Measurements from ENCODE around the gene CDADC1.
"Not testable (repeated sequence)": the region's sequence is repeated elsewhere in the genome, so short reads cannot be mapped to it uniquely, and the experiment has no call there.

CDADC1 gene

DNA sequence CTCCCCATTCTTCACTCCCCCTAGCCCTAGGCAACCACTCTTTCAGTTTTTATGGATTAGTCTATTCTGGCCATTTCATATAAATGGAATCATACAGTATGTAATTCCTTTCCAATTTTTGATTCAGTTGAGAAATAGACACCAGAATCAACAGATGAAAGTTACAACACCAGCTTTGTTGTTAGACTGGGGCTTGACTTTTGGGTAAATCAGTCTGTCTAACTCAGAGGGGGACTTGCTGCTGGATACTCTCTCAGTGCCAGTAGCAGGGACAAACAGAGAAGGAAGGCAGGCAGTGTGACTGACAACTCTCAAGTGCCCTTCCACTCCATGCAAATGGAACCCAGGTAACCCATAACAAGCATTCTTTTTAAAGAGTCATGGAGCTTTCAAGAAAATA, 40.7 kb downstream of the CDADC1 start:
- H3K4me3 Mint-ChIP-seq = no peak overlapping the region
- no peaks in the 10 kb centered on the region for H3K9me3 Mint-ChIP-seq
- H3K4me1 Mint-ChIP-seq = peaks cover 11% of the 10 kb centered on the region
- no peaks in the 10 kb centered on the region for H3K36me3 Mint-ChIP-seq (ENCODE audit: low read depth)
- TF ChIP-seq, protein P1, sequence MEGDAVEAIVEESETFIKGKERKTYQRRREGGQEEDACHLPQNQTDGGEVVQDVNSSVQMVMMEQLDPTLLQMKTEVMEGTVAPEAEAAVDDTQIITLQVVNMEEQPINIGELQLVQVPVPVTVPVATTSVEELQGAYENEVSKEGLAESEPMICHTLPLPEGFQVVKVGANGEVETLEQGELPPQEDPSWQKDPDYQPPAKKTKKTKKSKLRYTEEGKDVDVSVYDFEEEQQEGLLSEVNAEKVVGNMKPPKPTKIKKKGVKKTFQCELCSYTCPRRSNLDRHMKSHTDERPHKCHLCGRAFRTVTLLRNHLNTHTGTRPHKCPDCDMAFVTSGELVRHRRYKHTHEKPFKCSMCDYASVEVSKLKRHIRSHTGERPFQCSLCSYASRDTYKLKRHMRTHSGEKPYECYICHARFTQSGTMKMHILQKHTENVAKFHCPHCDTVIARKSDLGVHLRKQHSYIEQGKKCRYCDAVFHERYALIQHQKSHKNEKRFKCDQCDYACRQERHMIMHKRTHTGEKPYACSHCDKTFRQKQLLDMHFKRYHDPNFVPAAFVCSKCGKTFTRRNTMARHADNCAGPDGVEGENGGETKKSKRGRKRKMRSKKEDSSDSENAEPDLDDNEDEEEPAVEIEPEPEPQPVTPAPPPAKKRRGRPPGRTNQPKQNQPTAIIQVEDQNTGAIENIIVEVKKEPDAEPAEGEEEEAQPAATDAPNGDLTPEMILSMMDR (IDR thresholded peaks at IDR 0.05; ENCODE audit: unreplicated experiment in 3 of 3) = no peak
- H3K27ac Mint-ChIP-seq = no peak overlapping the region
- H3K27me3 Mint-ChIP-seq (ENCODE audit: low read depth) = peaks cover 8% of the 10 kb centered on the region

DNA sequence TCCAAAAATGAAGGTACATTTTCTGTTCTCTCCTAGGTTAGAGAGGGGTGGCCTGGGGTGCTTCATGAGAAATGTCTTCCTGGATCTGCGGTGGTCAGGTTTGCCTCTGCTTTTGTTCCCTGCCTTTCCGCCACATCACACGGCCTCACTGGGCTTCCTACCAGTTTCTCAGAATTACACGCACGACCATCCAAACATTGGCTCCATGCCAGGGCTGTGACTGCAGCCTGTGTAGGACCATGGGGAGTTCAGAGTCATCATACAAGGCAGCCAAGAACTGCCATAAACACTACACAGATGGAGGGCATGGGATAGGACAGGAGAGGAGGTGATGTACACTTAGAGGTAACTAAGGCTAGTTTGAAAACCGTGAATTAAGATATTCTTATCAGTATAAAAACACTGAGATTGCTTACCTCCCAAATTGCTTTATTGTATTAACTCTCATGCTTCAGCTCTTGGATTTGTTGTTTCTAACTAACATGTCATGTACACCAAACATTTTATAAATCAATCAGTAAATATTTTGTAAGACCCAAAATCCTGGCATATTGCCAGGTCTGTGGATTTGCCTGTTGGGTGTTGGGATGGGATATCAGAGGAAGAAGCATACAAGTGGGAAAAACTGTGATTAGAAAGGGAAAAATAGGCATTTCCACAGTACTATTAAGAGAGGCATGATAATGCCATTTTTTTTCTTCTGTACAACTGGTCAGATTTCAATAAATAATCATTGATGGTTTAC, 45.2 kb downstream of the CDADC1 start:
- Mint-ChIP-seq H3K9me3 (no peaks in the 10 kb centered on the region), H3K36me3 (ENCODE audit: low read depth) (no peaks in the 10 kb centered on the region), H3K27ac (peak overlapping the region in 2 of 3 experiments; percentile 70 to 79), H3K4me3 (peak overlapping the region in 1 of 3 experiments; percentile 7), H3K27me3 (ENCODE audit: low read depth) (peaks cover 8% of the 10 kb centered on the region), H3K4me1 (peaks cover 21% of the 10 kb centered on the region)
- TF ChIP-seq, protein P1 (IDR thresholded peaks at IDR 0.05; ENCODE audit: unreplicated experiment in 3 of 3) = no peak

DNA sequence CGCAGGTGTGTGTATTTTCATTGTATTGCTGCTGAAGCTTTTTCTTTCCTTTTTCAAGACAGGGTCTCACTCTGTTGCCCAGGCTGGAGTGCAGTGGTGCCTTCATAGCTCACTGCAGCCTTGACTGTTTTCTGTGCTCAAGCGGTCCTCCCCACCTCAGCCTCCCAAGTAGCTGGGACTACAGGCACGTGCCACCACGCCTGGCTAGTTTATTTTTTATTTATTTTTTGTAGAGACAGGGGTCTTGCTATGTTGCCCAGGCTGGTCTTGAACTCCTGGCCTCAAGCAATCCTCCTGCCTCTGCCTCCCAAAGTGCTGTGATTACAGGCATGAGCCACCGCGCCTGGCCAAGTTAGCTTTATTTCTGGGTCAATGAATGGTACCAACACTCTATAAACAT, 47.0 kb downstream of the CDADC1 start:
- H3K27me3 Mint-ChIP-seq (ENCODE audit: low read depth); H3K9me3 Mint-ChIP-seq; H3K36me3 Mint-ChIP-seq (ENCODE audit: low read depth); H3K4me3 Mint-ChIP-seq: not testable (repeated sequence)
- H3K27ac Mint-ChIP-seq = peak overlapping the region in 2 of 3 experiments; percentile 49 to 56
- peaks cover 27% of the 10 kb centered on the region for H3K4me1 Mint-ChIP-seq

DNA sequence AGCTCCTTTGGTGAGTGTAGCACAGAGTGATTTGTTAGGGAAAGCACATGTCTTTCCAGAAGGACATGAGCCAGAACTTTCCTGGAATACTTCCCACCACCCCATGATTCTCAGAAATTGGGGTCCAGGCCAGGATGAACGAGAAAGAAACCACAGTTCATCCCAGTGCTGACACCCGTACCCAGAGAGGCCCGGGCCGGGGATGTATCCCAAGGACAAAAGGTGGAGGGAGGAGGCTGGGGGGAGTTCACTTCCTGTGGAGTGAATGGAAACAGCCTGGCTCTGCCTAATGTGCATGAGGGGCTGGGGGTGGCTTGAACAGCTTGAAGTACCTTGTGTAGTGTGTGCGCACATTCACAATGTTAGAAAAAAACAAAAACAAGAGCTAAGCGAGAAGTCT, 47.5 kb downstream of the CDADC1 start:
- Mint-ChIP-seq H3K27ac (peak overlapping the region in 2 of 3 experiments; percentile 49 to 56), H3K4me1 (peaks cover 27% of the 10 kb centered on the region), H3K4me3 (no peak overlapping the region), H3K27me3 (ENCODE audit: low read depth) (peaks cover 8% of the 10 kb centered on the region), H3K9me3 (no peaks in the 10 kb centered on the region), H3K36me3 (ENCODE audit: low read depth) (no peaks in the 10 kb centered on the region)
- TF ChIP-seq, protein P1 (IDR thresholded peaks at IDR 0.05; ENCODE audit: unreplicated experiment in 3 of 3) = no peak

DNA sequence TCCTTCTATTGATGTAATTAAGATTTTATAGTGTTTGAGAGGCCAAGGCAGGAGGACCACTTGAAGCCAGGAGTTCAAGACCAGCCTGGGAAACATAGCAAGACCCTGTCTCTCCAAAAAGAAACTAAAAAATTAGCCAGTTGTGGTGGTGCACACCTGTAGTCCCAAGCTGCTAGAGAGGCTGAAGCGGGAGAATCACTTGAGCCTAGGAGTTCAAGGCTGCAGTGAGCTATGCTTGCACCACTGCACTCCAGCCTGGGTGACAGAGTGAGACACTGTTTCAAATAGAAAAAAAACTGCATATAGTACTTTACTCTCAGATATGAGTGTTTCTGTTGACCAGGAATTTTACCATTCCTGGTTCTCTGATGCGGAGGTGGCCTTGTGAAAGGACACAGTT, 48.9 kb downstream of the CDADC1 start:
- TF ChIP-seq, protein P1 (IDR thresholded peaks at IDR 0.05; ENCODE audit: unreplicated experiment in 3 of 3) = no peak
- no peak overlapping the region for H3K4me3 Mint-ChIP-seq
- peaks cover 27% of the 10 kb centered on the region for H3K4me1 Mint-ChIP-seq
- H3K27me3 Mint-ChIP-seq (ENCODE audit: low read depth) = peaks cover under 1% of the 10 kb centered on the region
- no peaks in the 10 kb centered on the region for H3K9me3 Mint-ChIP-seq
- no peak overlapping the region for H3K27ac Mint-ChIP-seq
- H3K36me3 Mint-ChIP-seq (ENCODE audit: low read depth) = no peaks in the 10 kb centered on the region

DNA sequence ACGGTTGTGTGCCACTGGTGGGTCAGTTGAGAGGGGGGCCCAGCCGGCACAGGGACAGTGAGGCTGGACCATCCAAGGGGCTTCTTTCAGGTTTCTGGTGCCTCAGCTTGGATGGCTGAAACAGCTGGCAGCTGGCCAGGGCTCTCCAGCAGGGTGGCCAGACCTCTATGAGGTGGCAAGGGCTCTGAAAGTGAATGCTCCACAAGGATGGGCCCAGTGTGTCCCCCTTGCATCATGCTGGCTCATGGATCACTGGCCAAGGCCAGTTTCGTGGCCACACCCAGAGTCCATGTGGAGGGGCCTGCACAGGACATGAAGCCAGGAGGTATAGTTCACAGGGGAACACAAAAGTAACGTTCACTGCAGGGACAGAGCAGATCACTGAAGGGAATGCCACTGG, 49.6 kb downstream of the CDADC1 start:
- H3K9me3 Mint-ChIP-seq = no peaks in the 10 kb centered on the region
- H3K27me3 Mint-ChIP-seq (ENCODE audit: low read depth) = peaks cover 3% of the 10 kb centered on the region

More for the DNA sequence above, 49.6 kb downstream of the CDADC1 start:
- H3K4me3 Mint-ChIP-seq = no peak overlapping the region
- no peaks in the 10 kb centered on the region for H3K36me3 Mint-ChIP-seq (ENCODE audit: low read depth)
- peaks cover 27% of the 10 kb centered on the region for H3K4me1 Mint-ChIP-seq
- TF ChIP-seq, protein P1 (IDR thresholded peaks at IDR 0.05; ENCODE audit: unreplicated experiment in 3 of 3) = no peak
- H3K27ac Mint-ChIP-seq = no peak overlapping the region
